ENCODE data around the gene ZNF417. TPM values are rescaled to one million over a fixed set of nuclear protein-coding genes. Genes with fewer than 3 reads are reported as not detected.
A peak's percentile ranks its signal among the peaks of the same experiment; 100 is the strongest.
"Not testable (repeated sequence)": the region's sequence is repeated elsewhere in the genome, so short reads cannot be mapped to it uniquely, and the experiment has no call there.

The ZNF417 gene
- total RNA-seq, 1 donor from 2014 or later: 25.9 TPM

- Mint-ChIP-seq H3K4me1 (ENCODE audit: low read depth) (no peaks in the 10 kb centered on the region), H3K27ac (peak overlapping the region; percentile 93), H3K36me3 (ENCODE audit: insufficient read depth) (peaks cover 83% of the 10 kb centered on the region), H3K27me3 (no peaks in the 10 kb centered on the region), H3K4me3 (ENCODE audit: low read depth) (no peak overlapping the region), H3K9me3 (ENCODE audit: low read depth) (peaks cover 37% of the 10 kb centered on the region)
- no peak for DNase-seq (ENCODE audit: low spot score, unreplicated experiment)
- TF ChIP-seq CTCF (IDR thresholded peaks at IDR 0.05; ENCODE audit: unreplicated experiment): no peak
Observed at GRCh38 chr19:57870225-57870624, 46.2 kb downstream of the ZNF417 start.

- H3K27me3 Mint-ChIP-seq; H3K4me3 Mint-ChIP-seq (ENCODE audit: low read depth); DNase-seq (ENCODE audit: low spot score, unreplicated experiment); H3K4me1 Mint-ChIP-seq (ENCODE audit: low read depth): not testable (repeated sequence)
- H3K9me3 Mint-ChIP-seq (ENCODE audit: low read depth): peaks cover 35% of the 10 kb centered on the region
- peak overlapping the region; percentile 24 for H3K27ac Mint-ChIP-seq
- H3K36me3 Mint-ChIP-seq (ENCODE audit: insufficient read depth): peaks cover 84% of the 10 kb centered on the region
Observed at GRCh38 chr19:57869655-57870054, 46.7 kb downstream of the ZNF417 start.

GRCh38 chr19:57867868-57868492 is 48.4 kb downstream of the ZNF417 start:
- no peaks in the 10 kb centered on the region for H3K4me1 Mint-ChIP-seq (ENCODE audit: low read depth)
- H3K4me3 Mint-ChIP-seq (ENCODE audit: low read depth): no peak overlapping the region
- peaks cover 81% of the 10 kb centered on the region for H3K36me3 Mint-ChIP-seq (ENCODE audit: insufficient read depth)
- peaks cover 20% of the 10 kb centered on the region for H3K9me3 Mint-ChIP-seq (ENCODE audit: low read depth)
- no peak for DNase-seq (ENCODE audit: low spot score, unreplicated experiment)
- no peak for TF ChIP-seq CTCF (IDR thresholded peaks at IDR 0.05; ENCODE audit: unreplicated experiment)
- H3K27me3 Mint-ChIP-seq: no peaks in the 10 kb centered on the region
- peak overlapping the region; percentile 73 for H3K27ac Mint-ChIP-seq

Other genes with a start within 250 kb of the ZNF417 start
- not detected in 2 replicates for gene ZSCAN4, start 247.7 kb downstream of the ZNF417 start, total RNA-seq
- 10.9 and 13.6 TPM in 2 replicates for gene ZNF551, start 234.6 kb downstream of the ZNF417 start, total RNA-seq
- 39.0 and 43.3 TPM in 2 replicates for gene ZNF154, start 207.4 kb downstream of the ZNF417 start, total RNA-seq
- 11.7 and 15.4 TPM in 2 replicates for gene ZNF671, start 189.0 kb downstream of the ZNF417 start, total RNA-seq
- 32.8 and 35.3 TPM in 2 replicates for gene ZNF776, start 169.8 kb downstream of the ZNF417 start, total RNA-seq
- 33.1 and 33.2 TPM in 2 replicates for gene ZNF586, start 146.9 kb downstream of the ZNF417 start, total RNA-seq
- 27.2 and 27.9 TPM in 2 replicates for gene ZNF552, start 101.7 kb downstream of the ZNF417 start, total RNA-seq
- gene ZNF587B, start 86.3 kb downstream of the ZNF417 start, total RNA-seq: 24.9 and 29.8 TPM in 2 replicates
- 88.4 and 93.7 TPM in 2 replicates for gene ZNF587, start 66.7 kb downstream of the ZNF417 start, total RNA-seq
- gene ZNF814, start 27.6 kb downstream of the ZNF417 start, total RNA-seq: 53.6 and 54.9 TPM in 2 replicates
- gene ZNF418, start 18.8 kb upstream of the ZNF417 start, total RNA-seq: 20.5 and 21.9 TPM in 2 replicates
- gene ZNF256, start 31.1 kb upstream of the ZNF417 start, total RNA-seq: 7.3 and 7.5 TPM in 2 replicates
- 1.6 and 1.8 TPM in 2 replicates for gene C19orf18, start 57.9 kb upstream of the ZNF417 start, total RNA-seq
- gene ZNF606, start 86.2 kb upstream of the ZNF417 start, total RNA-seq: 48.6 and 49.0 TPM in 2 replicates
- gene ZSCAN1, start 117.4 kb upstream of the ZNF417 start, total RNA-seq: 4.8 and 6.7 TPM in 2 replicates
- gene ZNF135, start 142.7 kb upstream of the ZNF417 start, total RNA-seq: 17.3 and 17.9 TPM in 2 replicates
- gene ZSCAN18, start 181.6 kb upstream of the ZNF417 start, total RNA-seq: 111 and 118 TPM in 2 replicates
- gene ZNF329, start 234.2 kb upstream of the ZNF417 start, total RNA-seq: 15.3 and 17.0 TPM in 2 replicates

Data from progenitor cell of endocrine pancreas (in vitro differentiated cells).